ENCODE data around the gene RASD1.

- TF ChIP-seq POLR2A (IDR thresholded peaks at IDR 0.05; ENCODE audit: borderline replicate concordance, extremely low read depth, insufficient read depth, insufficient read length), result no peak
- no peak for TF ChIP-seq CTCF (IDR thresholded peaks at IDR 0.05 in 2 of 3, conservative IDR thresholded peaks at IDR 0.05 in 1 of 3; ENCODE audit: borderline replicate concordance in 1 of 3, insufficient read depth in 1 of 3, low read depth in 2 of 3, low read length in 2 of 3)
- no peak for TF ChIP-seq EZH2 (IDR thresholded peaks at IDR 0.05)
- TF ChIP-seq REST (IDR thresholded peaks at IDR 0.05; ENCODE audit: low read depth), result no peak
- TF ChIP-seq ZNF274 (IDR thresholded peaks at IDR 0.05; ENCODE audit: low read depth, low read length), result no peak
Observed at GRCh38 chr17:17481860-17482259, 14.3 kb downstream of the RASD1 start.

Data from HCT116 (cell line).